SU-DHL-6 (cell line): ENCODE measurements around the gene FBN1.

Source experiments
- EZH2phosphoT487 ChIP-seq: fragments of 200-600 bp; sonication (generic), shearing (Covaris generic); conservative IDR thresholded peaks from 2 replicates; pipeline ENCODE4 v1.6.1; 2018; ENCODE audit warnings: mild to moderate bottlenecking, antibody characterized with exemption, low read length, moderate library complexity, mixed read lengths
- TF ChIP-seq, protein P1 (sequence below): fragments of 200-600 bp; sonication (generic); IDR thresholded peaks from one replicate; pipeline ENCODE4 v1.5.1; 2017; ENCODE audit warnings: antibody characterized with exemption, mild to moderate bottlenecking, low read length, moderate library complexity; ENCODE audit not compliant: insufficient read depth, poor library complexity, severe bottlenecking

DNA sequence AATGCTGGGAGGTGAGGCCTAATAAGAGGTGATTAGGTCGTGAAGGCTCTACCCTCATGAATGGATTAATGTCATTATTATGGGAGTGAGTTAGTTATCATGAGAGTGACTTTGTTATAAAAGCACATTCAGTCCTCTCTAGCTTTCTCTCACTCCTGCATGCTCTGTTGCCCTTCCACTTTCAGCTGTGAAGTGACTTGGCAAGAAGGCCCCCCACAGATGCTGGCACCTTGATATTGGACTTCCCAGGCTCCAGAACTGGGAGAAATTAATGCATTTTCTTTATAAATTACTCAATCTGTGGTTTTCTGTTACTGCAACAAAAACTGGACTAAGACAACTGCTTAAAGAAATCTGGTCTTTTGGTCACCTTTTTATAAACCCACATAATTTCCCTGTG, 144.3 kb downstream of the FBN1 start:
- TF ChIP-seq, protein P1, sequence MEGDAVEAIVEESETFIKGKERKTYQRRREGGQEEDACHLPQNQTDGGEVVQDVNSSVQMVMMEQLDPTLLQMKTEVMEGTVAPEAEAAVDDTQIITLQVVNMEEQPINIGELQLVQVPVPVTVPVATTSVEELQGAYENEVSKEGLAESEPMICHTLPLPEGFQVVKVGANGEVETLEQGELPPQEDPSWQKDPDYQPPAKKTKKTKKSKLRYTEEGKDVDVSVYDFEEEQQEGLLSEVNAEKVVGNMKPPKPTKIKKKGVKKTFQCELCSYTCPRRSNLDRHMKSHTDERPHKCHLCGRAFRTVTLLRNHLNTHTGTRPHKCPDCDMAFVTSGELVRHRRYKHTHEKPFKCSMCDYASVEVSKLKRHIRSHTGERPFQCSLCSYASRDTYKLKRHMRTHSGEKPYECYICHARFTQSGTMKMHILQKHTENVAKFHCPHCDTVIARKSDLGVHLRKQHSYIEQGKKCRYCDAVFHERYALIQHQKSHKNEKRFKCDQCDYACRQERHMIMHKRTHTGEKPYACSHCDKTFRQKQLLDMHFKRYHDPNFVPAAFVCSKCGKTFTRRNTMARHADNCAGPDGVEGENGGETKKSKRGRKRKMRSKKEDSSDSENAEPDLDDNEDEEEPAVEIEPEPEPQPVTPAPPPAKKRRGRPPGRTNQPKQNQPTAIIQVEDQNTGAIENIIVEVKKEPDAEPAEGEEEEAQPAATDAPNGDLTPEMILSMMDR: no peak
- no peak for TF ChIP-seq EZH2phosphoT487
